Neural progenitor cell (in vitro differentiated cells): ENCODE results near the gene MARCHF4. TPM values are rescaled to one million over a fixed set of nuclear protein-coding genes. Genes with fewer than 3 reads are reported as not detected.

ENCODE experiments used
- DNase-seq: peaks from one replicate; pipeline ENCODE4 v3.0.0-alpha.2; 2016; ENCODE audit warnings: low spot score
- H2AFZ ChIP-seq: fragments of 200-600 bp; sonication (generic); replicated peaks from 2 replicates; pipeline ENCODE4 v1.6.1; 2016; ENCODE audit warnings: antibody characterized with exemption
- H3F3A ChIP-seq: fragments of 200-600 bp; sonication (generic); 2 replicates; pipeline ENCODE4 v1.6.1; 2016; ENCODE audit warnings: antibody characterized with exemption, low read depth
- H3K27ac ChIP-seq: fragments of 200-600 bp; sonication (generic); 2 replicates; pipeline ENCODE4 v1.5.1; 2016; ENCODE audit warnings: mild to moderate bottlenecking
- H3K27me3 ChIP-seq: fragments of 200-600 bp; sonication (generic); 2 replicates; pipeline ENCODE4 v1.6.1; 2016; ENCODE audit warnings: mild to moderate bottlenecking, moderate library complexity
- H3K36me3 ChIP-seq: fragments of 200-600 bp; sonication (generic); 2 replicates; pipeline ENCODE4 v1.5.1; 2016
- H3K4me1 ChIP-seq: fragments of 200-600 bp; sonication (generic); 2 replicates; pipeline ENCODE4 v1.6.1; 2016; ENCODE audit warnings: mixed run types
- H3K4me2 ChIP-seq: fragments of 200-600 bp; sonication (generic); 2 replicates; pipeline ENCODE4 v1.6.1; 2016
- H3K4me3 ChIP-seq: fragments of 200-600 bp; sonication (generic); 2 replicates; pipeline ENCODE4 v1.5.1; 2016
- H3K79me2 ChIP-seq: fragments of 200-600 bp; sonication (generic); 2 replicates; pipeline ENCODE4 v1.6.1; 2016; ENCODE audit warnings: low read depth
- H3K9ac ChIP-seq: fragments of 200-600 bp; sonication (generic); 2 replicates; pipeline ENCODE4 v1.6.1; 2016
- H3K9me3 ChIP-seq: fragments of 200-600 bp; sonication (generic); 2 replicates; pipeline ENCODE4 v1.5.1; 2016; ENCODE audit warnings: low read depth
- H4K20me1 ChIP-seq: fragments of 200-600 bp; sonication (generic); 2 replicates; pipeline ENCODE4 v1.6.1; 2016; ENCODE audit warnings: low read depth
- H3K27ac Mint-ChIP-seq: 3 replicates; pipeline ENCODE4 v1.8.0; 2021; ENCODE audit warnings: mixed read lengths
- H3K27me3 Mint-ChIP-seq: 2 replicates; pipeline ENCODE4 v1.8.0; 2022; ENCODE audit warnings: low read depth, mild to moderate bottlenecking, inconsistent platforms, moderate library complexity, mixed read lengths; ENCODE audit not compliant: insufficient read depth
- H3K36me3 Mint-ChIP-seq: 3 replicates; pipeline ENCODE4 v1.8.0; 2021; ENCODE audit warnings: mixed read lengths
- H3K4me1 Mint-ChIP-seq: 3 replicates; pipeline ENCODE4 v1.8.0; 2021; ENCODE audit warnings: mixed read lengths
- H3K4me3 Mint-ChIP-seq: 3 replicates; pipeline ENCODE4 v1.8.0; 2021; ENCODE audit warnings: mild to moderate bottlenecking, moderate library complexity, mixed read lengths
- H3K9me3 Mint-ChIP-seq: 3 replicates; pipeline ENCODE4 v1.8.0; 2020; ENCODE audit warnings: mixed read lengths
- CTCF ChIP-seq: fragments of 200-600 bp; sonication (generic); IDR thresholded peaks from 2 replicates; pipeline ENCODE4 v1.5.1; 2017; ENCODE audit warnings: antibody characterized with exemption, mild to moderate bottlenecking
- EZH2 ChIP-seq: fragments of 200-600 bp; sonication (generic); IDR thresholded peaks from 2 replicates; pipeline ENCODE4 v1.6.1; 2017; ENCODE audit warnings: antibody characterized with exemption, mild to moderate bottlenecking, moderate library complexity
- EZH2phosphoT487 ChIP-seq: fragments of 200-600 bp; sonication (generic); IDR thresholded peaks from 2 replicates; pipeline ENCODE4 v1.6.1; 2017; ENCODE audit warnings: antibody characterized with exemption
- total RNA-seq: library from RNA; depleted of rRNA; stranded (reverse); fragments of >200 nt; gene quantifications from 2 replicates; pipeline ENCODE4 v1.2.3, GENCODE V29; 2015; ENCODE audit warnings: low replicate concordance

MARCHF4 gene
- total RNA-seq, 1 donor from 2014 or later: 0.26 TPM

GRCh38 chr2:216413882-216414281, 41.6 kb upstream of the MARCHF4 start:
- H3K79me2 ChIP-seq: peaks cover 9% of the 10 kb centered on the region
- no peaks in the 10 kb centered on the region for H3K27me3 ChIP-seq
- H3F3A ChIP-seq: peaks cover 15% of the 10 kb centered on the region
- H2AFZ ChIP-seq: no peak overlapping the region
- H3K4me2 ChIP-seq: peak overlapping the region; percentile 80
- no peak overlapping the region for H3K27ac Mint-ChIP-seq
- H3K9me3 ChIP-seq: no peaks in the 10 kb centered on the region
- H3K4me3 ChIP-seq: no peak overlapping the region
- peak overlapping the region; percentile 96 for H3K4me3 Mint-ChIP-seq
- no peak for DNase-seq
- no peaks in the 10 kb centered on the region for H3K36me3 ChIP-seq
- H3K27me3 Mint-ChIP-seq: peaks cover 10% of the 10 kb centered on the region
- no peaks in the 10 kb centered on the region for H3K9me3 Mint-ChIP-seq
- peaks cover 11% of the 10 kb centered on the region for H3K36me3 Mint-ChIP-seq
- H3K4me1 Mint-ChIP-seq: peaks cover 18% of the 10 kb centered on the region
- TF ChIP-seq EZH2 (no peak), EZH2phosphoT487 (no peak), CTCF (no peak)
- peaks cover 22% of the 10 kb centered on the region for H3K4me1 ChIP-seq
- H4K20me1 ChIP-seq: peaks cover 22% of the 10 kb centered on the region
- no peak overlapping the region for H3K27ac ChIP-seq
- no peak overlapping the region for H3K9ac ChIP-seq

GRCh38 chr2:216412022-216412999, 40.0 kb upstream of the MARCHF4 start, which contains the start of gene SMARCAL1:
TSS of gene SMARCAL1 (plus strand) at chr2:216412484. CDS start at chr2:216414705, 2,221 bp downstream.
- H3K9me3 ChIP-seq: no peaks in the 10 kb centered on the region
- H3K79me2 ChIP-seq: peaks cover 9% of the 10 kb centered on the region
- peak within 1 kb of the TSS; percentile 80 for H3K4me2 ChIP-seq
- H3K27ac Mint-ChIP-seq: peak within 1 kb of the TSS; percentile 96
- H3K27me3 ChIP-seq: no peaks in the 10 kb centered on the region
- H3K4me1 Mint-ChIP-seq: peaks cover 23% of the 10 kb centered on the region
- no peaks in the 10 kb centered on the region for H3K9me3 Mint-ChIP-seq
- TF ChIP-seq EZH2phosphoT487 (no peak), CTCF (no peak), EZH2 (no peak)
- DNase-seq: peak; percentile 99
- H3F3A ChIP-seq: peaks cover 14% of the 10 kb centered on the region
- H2AFZ ChIP-seq: peak within 1 kb of the TSS; percentile 99
- H3K27ac ChIP-seq: no peak within 1 kb of the TSS
- H3K36me3 Mint-ChIP-seq: peaks cover 7% of the 10 kb centered on the region
- peak within 1 kb of the TSS; percentile 91 for H3K4me3 ChIP-seq
- H3K4me1 ChIP-seq: peaks cover 20% of the 10 kb centered on the region
- H3K9ac ChIP-seq: peak within 1 kb of the TSS; percentile 67
- H3K27me3 Mint-ChIP-seq: peaks cover 12% of the 10 kb centered on the region
- H3K36me3 ChIP-seq: no peaks in the 10 kb centered on the region
- peak within 1 kb of the TSS; percentile 96 for H3K4me3 Mint-ChIP-seq
- peaks cover 15% of the 10 kb centered on the region for H4K20me1 ChIP-seq

- H3K36me3 ChIP-seq: no peaks in the 10 kb centered on the region
- Mint-ChIP-seq H3K27ac (no peak overlapping the region), H3K27me3 (peaks cover 12% of the 10 kb centered on the region), H3K4me1 (peaks cover 19% of the 10 kb centered on the region), H3K36me3 (peaks cover 4% of the 10 kb centered on the region), H3K4me3 (no peak overlapping the region), H3K9me3 (no peaks in the 10 kb centered on the region)
- H3F3A ChIP-seq: peaks cover 4% of the 10 kb centered on the region
- H3K4me2 ChIP-seq: no peak overlapping the region
- no peaks in the 10 kb centered on the region for H4K20me1 ChIP-seq
- H3K27me3 ChIP-seq: no peaks in the 10 kb centered on the region
- H3K9me3 ChIP-seq: no peaks in the 10 kb centered on the region
- no peak overlapping the region for H3K27ac ChIP-seq
- no peak for DNase-seq
- no peak overlapping the region for H3K9ac ChIP-seq
- H3K79me2 ChIP-seq: peaks cover 9% of the 10 kb centered on the region
- H2AFZ ChIP-seq: no peak overlapping the region
- TF ChIP-seq CTCF (no peak), EZH2phosphoT487 (no peak), EZH2 (no peak)
- no peak overlapping the region for H3K4me3 ChIP-seq
- peaks cover 14% of the 10 kb centered on the region for H3K4me1 ChIP-seq
Observed at GRCh38 chr2:216410550-216410949, 38.3 kb upstream of the MARCHF4 start.
